ENCODE results near the gene FGD5.

FGD5 gene

DNA sequence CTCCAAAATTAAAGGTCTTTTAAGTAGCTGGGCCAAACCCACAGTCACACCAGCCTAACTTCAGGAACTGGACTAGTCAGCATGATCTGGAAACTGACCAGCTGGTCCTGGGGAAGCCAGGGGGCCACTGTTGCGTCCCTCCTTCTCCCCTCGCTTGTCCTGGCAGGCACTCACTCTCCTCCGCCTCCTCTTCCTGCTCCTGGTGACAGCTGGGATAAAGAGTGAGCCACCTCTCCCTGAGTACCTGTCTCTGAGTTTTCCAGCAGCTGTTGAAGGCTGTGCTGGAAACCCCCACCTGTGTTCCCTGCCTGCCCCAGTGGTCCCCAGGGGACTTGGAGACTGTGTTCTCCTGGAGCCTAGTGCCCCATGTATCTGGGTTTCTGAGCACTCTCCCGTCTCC is 56.0 kb downstream of the FGD5 start:
- DNase-seq (ENCODE audit: low read depth in 2 of 2, low spot score in 1 of 2) = no peak

DNA sequence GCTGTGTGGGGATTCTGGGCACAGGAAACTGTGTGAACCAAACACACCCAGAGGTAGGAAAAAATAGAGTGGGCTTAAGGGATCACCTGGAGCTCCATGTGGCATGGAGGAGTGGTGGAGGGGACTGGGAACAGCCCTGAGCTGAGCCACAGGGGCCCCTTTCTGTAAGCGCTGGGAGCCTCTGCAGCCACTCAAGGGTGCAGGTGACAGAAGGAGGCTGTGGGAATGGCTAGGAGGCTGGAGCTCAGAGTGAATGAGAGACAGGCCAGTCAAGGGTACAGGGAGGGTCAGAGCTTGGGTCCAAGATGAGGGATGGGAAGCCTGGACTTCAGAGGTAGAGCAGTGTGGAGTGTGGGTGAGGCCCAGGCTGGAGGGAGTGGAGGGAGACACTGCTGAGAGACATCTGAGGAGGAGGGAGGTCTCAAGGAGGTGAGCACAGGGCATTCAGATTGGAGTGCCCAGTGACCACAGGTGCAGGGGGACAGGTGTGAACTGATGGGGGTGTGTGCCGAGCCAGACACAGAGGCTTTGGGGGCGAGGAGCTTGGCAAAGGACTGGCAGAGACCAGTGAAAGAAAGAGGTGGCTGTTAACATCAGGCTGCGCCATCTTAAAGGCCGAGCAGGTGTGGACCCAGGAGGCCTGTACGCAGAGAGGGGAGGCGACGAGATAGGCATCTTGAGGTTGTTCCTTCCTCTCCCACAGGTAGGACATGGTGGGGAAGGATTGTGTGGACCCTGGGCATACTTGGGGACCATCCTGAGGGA is 56.8 kb downstream of the FGD5 start:
- no peak for DNase-seq (ENCODE audit: low read depth in 2 of 2, low spot score in 1 of 2)

DNA sequence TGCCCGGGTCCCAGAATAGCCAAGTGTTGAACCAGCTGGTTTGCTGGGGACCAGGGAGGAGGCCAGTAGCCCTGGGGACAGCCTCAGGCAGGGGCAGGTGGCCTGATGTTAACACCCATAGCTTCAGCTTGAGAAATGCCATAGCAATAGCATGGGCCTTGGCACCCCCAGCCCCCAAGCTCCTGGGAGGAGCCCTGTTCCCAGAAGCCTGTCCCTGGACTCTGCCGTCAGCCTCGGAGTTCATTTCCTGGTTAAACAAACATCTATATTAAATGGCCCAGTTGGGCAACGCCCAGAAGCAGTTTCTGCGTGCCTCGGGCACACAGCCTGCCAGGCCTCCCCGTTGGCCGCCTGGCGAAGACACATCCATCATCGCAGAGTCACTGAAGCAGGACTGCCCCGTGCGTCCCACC is 58.2 kb downstream of the FGD5 start:
- no peak for DNase-seq (ENCODE audit: low read depth in 2 of 2, low spot score in 1 of 2)

DNA sequence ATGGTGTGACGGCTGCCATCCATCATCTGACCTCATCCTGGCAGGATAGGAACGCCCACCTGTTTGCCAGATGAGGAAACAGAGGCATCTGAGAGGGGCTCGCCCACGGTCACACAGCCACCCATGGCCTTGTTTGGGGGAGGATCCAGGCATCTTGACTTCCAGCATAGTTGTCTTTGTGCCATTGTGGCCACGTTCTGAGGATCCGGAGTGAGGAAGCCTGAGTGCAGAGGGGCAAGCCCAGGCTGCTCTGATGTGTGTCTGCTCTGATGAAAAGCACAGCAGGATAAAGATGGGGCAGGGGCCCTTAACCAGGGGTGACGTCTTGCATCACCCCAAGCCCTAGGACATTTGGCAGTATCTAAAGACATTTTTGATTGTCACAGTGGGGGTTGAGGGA is 58.7 kb downstream of the FGD5 start:
- DNase-seq (ENCODE audit: low read depth in 2 of 2, low spot score in 1 of 2) = no peak

DNA sequence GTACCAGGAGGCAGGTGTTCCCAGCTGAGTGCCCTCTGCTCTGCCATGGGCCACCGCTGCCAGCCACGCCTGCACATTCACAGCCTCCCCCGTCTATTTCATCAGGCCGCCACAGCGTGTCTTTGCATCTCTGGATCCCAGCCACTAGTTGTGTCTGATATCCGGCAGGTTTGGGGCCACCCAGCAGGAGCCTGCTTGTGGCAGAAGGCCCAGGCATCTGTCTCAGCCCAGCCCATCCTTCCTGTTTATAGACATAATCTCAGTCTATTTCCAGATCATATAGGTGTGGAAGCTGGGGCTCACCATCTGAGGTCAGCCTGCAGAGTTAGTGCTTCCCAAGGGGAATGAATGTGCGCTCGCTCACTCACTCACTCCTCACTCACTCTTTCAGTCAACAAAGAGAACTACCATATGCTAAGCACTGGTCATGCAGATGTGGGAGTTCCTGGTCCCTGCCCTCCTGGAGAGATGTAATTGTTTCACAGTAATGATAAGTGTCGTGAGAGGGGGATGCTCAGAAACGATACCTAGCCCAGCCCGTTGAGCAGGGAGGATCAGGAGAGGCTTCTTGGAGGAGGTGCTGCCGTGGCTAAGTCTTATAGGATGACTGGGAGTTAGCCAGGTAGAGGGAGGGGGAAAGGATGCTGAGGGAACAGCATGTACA is 60.6 kb downstream of the FGD5 start:
- no peak for DNase-seq (ENCODE audit: low read depth in 2 of 2, low spot score in 1 of 2)

DNA sequence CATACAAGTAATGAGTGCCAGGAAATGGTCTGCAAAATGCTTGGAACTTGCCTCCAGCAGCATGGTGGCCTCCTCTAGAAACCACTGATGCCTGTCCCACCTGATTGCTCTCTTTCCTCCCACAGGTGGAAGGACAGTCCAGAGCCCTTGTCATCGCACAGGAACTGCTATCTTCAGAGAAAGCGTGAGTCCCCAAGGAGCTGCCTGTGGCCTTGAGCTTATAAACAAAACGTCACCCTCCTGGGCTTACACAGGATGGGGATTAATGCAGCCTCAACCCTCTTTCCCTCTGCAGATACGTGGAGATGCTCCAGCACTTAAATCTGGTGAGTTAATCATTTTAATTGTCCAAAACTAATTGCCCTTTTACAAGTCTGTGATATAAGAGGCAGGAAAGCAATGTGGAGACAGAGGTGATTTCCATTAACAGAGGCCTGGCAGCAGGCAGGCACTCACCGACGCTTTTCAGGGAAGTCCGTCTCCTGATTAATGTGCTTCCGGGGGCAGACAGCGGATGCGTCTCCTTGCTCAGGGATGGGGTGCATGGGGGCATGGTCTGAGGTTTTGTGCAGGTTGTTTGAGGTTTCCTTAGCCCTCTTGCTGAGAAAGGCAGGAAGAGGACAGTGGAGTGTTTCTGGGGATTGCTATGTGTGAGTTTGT is 61.8 kb downstream of the FGD5 start:
- no peak for DNase-seq (ENCODE audit: low read depth in 2 of 2, low spot score in 1 of 2)

DNA sequence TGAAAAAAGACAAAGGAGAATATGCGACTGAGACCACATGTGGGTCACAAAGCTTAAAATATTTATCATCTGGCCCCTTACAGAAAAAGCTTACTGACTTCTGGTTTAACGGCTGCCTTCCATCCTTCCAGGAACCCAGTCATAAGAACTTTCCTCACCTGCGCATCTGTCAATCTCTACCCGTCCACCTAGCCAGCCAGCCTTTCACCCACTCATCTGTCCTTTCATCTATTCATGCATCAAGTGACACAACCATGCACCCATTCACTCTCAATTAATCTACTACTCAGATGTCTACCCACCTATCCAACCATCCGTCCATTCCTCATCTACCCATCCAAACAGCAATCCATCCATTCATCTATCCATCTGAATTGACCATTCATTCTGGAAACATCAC is 64.5 kb downstream of the FGD5 start:
- DNase-seq (ENCODE audit: low read depth in 2 of 2, low spot score in 1 of 2) = no peak

DNA sequence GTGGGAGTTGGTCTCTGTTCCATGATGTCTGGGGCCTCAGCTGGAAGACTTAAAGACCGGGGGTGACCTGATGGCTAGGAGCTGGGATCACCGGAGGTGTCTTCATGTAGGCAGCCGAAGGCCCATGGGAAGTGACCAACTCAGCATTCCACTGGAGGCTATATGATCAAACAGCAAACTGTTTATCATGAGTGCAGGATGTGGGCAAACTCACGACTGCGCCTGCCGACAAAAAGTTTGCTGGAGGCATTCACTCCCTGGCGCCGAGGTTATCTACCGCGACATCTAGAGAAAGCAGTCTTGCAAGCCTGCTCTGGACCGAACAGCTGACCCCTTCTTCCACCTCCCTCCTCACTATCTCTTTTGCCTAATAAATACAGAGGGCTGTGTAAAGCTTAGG is 65.9 kb downstream of the FGD5 start:
- DNase-seq (ENCODE audit: low read depth in 2 of 2, low spot score in 1 of 2) = no peak

DNA sequence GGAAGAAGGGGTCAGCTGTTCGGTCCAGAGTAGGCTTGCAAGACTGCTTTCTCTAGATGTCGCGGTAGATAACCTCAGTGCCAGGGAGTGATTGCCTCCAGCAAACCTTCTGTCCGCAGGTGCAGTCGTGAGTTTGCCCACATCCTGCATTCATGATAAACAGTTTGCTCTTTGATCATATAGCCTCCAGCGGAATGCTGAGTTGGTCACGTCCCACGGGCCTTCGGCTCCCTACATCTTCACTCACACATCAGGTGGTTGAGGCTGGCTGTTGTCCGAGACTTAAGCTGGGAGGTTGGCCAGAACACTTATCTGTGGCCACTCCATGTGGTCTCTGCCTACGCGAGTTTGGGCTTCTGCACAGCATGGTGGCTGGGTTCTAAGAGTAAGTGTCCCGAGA is 66.5 kb downstream of the FGD5 start:
- no peak for DNase-seq (ENCODE audit: low read depth in 2 of 2, low spot score in 1 of 2)

DNA sequence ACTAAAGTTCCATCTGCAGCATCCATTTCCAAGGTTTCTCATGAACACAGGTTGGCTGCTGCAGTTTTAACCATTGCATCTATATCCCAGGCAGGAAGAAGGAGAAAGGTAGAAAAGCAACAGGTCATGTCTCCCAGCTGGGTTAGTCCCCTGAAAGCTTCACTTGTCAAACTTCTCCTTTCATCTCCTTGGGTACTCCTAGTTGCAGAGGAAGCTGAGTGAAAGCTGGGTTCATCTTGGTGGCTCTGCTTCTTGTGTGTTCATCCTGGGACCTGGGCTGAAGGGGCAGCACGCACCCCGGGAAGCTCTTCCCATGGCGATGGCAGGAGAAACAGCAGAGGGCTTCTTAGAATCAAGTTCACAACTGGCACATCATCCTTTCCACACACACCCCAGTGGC is 67.3 kb downstream of the FGD5 start:
- no peak for DNase-seq (ENCODE audit: low read depth in 2 of 2, low spot score in 1 of 2)

DNA sequence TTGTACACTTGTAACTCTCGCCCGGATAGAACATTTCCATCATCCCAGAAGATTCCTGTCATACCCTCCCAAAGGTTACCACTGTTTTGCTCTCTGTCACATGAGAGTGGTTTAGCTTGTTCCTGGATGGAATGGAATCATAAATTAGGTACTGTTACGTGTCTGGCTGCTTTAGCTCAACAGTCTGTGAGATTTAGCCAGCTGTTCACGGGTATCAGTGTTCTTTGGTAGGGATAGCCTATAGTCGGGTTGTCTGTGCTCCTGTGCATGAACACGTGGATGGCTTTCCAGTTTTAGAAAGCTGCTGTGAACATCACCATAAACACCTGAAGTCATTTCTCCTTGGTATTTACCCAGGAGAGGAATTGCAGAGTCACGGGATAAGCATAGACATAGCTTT is 70.4 kb downstream of the FGD5 start:
- DNase-seq (ENCODE audit: low read depth in 2 of 2, low spot score in 1 of 2) = no peak

DNA sequence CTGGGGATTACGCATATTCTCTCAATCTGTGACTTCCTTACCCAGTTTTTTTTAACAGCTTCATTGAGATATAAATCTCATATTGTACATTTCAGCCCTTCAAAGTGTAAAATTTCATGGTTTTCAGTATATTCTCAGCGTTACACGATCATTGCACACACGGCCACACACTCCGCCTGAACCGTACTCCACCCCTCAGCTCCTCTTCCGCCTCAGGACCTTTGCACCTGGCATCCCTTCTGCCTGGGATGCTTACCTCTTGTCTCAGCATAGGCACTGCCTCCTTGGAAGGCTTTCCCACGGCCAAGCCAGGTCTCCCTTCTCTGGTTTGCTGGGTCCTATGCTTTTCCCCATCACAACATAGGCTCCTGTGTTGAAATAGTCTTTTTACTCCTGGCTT is 71.2 kb downstream of the FGD5 start:
- no peak for DNase-seq (ENCODE audit: low read depth in 2 of 2, low spot score in 1 of 2)

DNA sequence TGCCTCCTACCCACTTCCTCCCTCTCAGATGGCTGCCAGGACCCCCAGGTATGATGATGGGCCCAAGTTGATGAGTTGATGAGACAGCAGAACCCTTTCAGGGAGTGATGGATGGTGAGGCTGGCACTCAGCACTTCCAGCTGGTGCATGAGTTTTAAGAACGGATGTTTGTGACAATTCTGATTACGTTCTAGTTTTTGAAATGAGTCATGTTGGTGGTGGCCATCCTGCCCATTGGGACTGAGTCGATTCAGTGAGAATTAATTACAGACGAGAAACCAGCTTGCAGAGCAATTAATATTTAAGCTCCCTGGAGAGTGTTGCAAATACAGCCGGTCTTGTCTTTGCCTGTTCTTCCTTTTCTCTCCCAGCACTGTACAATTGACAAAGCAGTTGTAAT is 71.7 kb downstream of the FGD5 start:
- DNase-seq (ENCODE audit: low read depth in 2 of 2, low spot score in 1 of 2) = no peak

DNA sequence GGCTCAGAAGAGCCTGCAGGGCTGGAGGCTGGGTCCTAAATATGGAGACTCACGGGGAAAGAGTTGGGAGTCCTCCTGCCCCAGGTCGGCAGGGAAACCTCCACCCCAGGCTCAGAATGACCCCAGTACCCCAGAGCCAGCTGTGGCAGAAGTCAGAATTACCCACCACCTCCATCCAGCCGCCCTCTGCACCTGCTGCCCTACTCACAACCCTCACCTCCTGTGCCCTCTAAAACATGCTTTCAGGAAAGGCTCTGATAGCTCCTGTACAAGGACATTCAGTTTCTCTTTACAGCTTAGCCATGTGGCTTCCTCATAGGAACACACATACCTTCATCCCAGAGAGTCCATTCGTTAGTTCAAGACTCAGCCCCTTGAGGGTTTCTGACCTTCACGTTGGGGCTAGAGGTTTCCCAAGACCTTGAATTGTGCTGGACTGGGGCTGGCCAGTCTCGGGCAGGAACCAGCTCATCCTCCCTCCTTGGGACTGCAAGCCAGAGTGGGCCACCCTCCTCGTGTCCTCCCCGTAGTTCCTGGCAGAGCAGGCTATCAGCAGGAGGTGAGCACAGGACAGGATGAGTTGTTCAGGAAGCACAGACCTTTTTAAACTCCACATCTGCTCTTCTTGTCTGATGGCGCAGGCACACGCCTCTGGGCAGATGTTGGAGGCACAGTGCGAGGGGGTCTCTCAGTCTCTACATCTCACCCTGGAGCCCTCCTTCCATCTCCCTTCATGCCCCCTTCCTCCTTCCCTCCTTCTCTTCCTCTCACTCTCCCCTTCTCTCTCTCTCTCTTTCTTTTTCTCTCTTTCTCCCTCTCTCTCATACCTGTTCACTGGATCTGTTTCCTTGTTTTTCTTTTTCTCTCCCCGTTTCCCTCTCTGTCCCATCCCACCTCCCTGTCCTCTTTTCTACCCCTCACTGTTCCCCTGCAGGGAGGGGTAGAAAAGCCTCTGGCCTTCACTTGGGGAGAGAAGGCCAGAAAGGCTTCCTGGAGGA is 72.7 kb downstream of the FGD5 start:
- DNase-seq (ENCODE audit: low read depth in 2 of 2, low spot score in 1 of 2) = no peak

DNA sequence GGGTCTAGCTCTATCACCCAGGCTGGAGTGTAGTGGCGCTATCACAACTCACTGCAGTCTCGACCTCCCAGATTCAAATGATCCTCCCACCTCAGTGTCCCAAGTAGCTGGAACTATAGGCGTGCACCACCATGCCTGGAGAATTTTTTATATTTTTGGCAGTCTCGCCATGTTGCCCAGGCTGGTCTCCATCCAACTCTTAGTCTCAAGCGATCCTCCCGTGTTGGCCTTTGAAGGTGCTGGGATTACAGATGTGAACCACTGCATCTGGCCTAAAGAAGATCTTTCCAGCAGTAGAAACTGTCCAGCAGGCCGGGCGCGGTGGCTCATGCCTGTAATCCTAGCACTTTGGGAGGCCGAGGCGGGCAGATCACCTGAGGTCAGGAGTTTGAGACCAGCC is 73.5 kb downstream of the FGD5 start:
- DNase-seq (ENCODE audit: low read depth in 2 of 2, low spot score in 1 of 2) = no peak

DNA sequence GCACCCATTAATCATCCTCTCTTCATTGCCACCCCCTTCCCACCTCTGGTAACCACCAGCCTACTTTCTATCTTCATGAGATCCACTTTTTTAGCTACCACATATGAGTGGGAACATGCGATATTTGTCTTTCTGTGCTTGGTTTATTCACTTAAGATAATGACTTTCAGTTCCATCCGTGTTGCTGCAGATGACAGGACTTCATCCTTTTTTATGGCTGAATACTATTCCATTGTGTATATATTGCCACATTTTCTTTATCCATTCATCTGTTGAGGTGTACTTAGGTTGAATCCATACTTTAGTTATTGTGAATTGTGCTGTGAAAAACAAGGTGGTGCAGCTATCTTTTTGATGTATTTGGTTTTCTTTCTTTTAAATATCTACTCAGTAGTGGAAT is 75.3 kb downstream of the FGD5 start:
- DNase-seq (ENCODE audit: low read depth in 2 of 2, low spot score in 1 of 2) = no peak

DNA sequence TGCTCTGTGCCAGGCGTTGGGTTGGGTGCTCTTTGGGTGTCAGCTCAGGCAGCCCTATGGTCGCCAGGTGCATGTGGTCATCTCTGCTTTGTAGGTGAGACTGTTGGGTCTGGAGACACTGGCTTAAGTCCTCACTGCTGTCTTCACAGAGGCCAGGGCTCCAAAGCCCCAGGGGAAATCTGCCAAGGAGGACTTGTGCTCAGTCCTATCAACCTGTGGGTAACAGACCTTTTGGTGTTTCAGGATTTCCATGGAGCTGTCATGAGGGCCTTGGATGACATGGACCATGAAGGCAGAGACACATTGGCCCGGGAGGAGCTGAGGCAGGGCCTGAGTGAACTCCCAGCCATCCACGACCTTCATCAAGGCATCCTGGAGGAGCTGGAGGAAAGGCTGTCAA is 78.5 kb downstream of the FGD5 start:
- no peak for DNase-seq (ENCODE audit: low read depth in 2 of 2, low spot score in 1 of 2)

DNA sequence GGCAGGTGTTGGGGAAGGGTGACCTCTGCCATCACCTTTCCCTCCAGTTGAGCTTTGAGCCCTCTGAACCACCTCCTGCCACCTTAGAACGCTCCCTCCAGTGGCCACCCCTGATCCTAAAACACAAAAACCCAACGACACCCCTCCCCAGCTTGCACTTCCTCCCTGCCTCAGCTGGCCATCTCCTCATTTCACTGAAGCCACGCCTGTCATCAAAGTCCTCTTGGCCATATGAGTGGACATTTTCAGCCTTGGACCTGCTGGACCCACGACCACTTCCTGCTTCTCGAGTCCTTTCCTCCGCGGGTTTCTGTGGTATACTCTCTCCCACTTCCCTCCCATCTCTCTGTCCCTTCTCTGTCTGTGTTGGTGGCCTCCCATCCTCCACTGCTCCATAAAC is 80.2 kb downstream of the FGD5 start:
- no peak for DNase-seq (ENCODE audit: low read depth in 2 of 2, low spot score in 1 of 2)

DNA sequence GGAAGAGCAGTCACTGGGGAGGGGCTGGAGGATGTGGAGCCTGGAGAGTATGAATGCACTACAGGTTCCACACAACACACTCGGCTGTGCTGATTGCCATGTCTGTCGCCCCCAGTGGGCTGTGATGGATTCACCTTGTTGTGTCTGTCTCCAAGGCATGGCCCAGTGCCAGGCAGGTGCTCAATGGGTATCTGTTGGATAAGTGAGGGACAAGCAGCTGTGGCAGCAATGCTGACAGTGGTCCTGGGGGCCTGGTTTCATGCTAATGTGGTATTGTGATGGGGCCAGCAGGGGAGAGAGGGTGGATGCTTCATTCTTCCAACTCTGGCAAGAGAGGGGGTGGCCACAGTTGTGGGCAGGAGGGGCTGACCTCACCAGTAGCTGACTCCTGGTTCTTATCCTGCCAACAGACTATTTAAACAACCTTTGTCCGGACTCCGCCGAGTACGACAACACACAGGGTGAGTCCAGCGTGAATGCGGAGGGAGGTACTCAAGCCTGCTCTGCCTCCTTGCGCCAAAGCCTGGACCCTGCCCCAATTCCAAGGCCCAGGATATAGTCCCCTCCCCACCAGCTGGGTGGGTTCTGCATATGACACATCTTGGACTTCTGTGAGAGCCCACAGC is 81.3 kb downstream of the FGD5 start:
- no peak for DNase-seq (ENCODE audit: low read depth in 2 of 2, low spot score in 1 of 2)

DNA sequence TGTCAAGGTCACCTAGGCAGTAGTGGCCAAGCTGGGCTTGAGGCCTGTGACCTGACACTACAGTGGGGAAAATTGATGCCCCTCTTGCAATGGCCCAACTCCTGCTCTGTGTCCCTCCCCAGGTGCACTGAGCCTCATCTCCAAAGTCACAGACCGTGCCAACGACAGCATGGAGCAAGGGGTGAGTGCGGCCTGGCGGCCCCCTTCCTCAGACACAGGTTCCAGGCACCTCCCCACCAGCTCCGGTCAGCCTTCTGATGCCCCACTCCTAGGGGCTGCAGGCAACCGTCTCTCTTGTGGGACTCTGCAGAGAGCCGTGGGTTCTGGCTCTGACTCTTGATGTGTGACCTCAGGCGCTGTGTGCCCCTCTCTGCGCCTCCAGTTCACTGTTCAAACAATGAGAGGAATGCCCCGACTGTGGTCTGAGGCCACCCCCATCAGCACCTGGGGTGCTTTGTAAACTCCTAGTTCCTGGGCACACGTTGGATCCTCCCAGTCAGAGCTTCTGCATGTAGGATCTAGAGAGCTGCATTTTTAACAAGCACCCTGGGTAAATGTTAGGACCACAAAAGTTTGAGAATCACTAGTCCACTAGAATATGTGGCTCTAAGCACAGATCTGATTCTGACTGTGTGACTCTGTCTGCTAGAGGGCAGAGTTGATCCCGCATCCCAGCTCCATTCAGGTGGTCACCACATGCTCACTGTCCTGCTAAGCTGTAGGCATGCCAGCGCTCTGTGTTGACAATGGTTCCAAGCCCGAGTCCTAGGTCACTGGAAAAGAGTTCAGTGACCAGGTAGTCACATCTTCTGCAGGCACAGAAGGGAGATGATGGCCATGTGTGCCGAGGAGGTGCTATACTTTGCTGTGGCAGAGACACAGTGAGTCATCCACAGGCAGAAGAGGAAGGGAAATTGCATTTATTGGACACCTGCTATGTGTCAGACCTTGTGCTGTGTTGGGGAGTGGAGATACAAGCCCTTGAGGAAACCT is 82.4 kb downstream of the FGD5 start:
- no peak for DNase-seq (ENCODE audit: low read depth in 2 of 2, low spot score in 1 of 2)

All from stimulated activated CD8-positive, alpha-beta memory T cell treated with anti-CD3 and anti-CD28 coated beads, Interleukin-4, amount 100 ng/mL, for 1 hour (primary cell).